Measurements from ENCODE around the gene LRP10.

The LRP10 gene

DNA sequence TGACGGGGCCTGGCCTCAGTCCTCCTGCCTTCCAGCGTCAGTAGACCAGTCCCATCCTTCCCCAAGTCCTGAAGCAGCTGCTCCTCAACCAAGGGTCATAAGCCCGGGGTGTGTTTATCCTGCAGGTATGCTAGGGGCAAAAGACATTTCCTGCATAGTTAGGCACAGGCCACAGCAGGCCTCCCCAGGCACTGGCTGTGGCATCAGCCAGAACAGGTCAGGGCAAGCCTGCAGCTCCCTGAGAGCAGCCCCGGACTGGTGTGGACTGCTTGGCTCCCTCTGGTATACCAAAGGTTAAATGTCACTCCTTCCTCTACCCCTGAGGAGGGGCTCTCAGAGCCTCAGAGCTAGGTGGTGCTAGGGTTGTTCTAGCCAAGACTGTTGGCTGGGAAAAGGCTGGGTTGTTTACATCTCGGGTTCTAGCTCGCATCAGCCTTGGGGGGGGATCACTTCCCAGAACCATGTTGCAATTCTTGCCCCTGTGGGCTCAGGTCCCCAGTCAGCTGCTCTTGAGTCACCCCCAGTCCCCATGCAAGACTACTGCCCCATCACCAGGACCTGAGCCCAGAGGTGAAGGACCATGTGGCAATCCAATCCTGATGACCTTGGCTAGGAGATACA lies 32.3 kb upstream of the LRP10 start:
- Histone ChIP-seq H3K4me2 (ENCODE audit: low read depth, low read length, poor library complexity, severe bottlenecking) (no peak overlapping the region), H3K9ac (ENCODE audit: low read length) (no peak overlapping the region), H3K79me2 (ENCODE audit: insufficient read depth, low read length) (no peaks in the 10 kb centered on the region), H3K9me3 (ENCODE audit: insufficient read depth, low read length) (no peaks in the 10 kb centered on the region), H3F3A (ENCODE audit: insufficient read depth) (no peaks in the 10 kb centered on the region; the same call in 1 of the 2 replicates), H3K36me3 (ENCODE audit: low read length) (no peaks in the 10 kb centered on the region), H2AFZ (ENCODE audit: low read depth, low read length, severe bottlenecking) (no peak overlapping the region), H4K20me1 (ENCODE audit: low read depth, low read length) (no peaks in the 10 kb centered on the region), H3K27me3 (ENCODE audit: low read length) (no peaks in the 10 kb centered on the region), H3K9me2 (replicated peaks; ENCODE audit: insufficient read depth, low read length) (no peaks in the 10 kb centered on the region), H3K27ac (ENCODE audit: low read depth, low read length) (no peak overlapping the region), H3K4me3 (ENCODE audit: insufficient read depth, low read length, poor library complexity, severe bottlenecking) (no peak overlapping the region)
- TF ChIP-seq EZH2phosphoT487 (conservative IDR thresholded peaks at IDR 0.05; ENCODE audit: low read length), result no peak

DNA sequence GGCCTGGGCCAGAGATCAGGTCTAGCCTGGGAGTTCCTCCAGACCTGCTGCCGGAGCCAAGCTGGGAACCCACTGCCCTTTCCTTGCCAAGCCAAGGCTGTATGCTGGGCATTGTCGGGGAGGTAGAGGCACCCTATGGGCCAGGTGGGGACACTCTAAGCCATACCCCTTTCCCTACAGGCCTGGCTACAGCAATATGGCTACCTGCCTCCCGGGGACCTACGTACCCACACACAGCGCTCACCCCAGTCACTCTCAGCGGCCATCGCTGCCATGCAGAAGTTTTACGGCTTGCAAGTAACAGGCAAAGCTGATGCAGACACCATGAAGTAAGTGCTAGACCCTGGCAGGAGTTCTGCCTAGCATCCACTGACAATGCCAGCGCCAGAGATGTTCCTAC lies 30.2 kb upstream of the LRP10 start:
- H3K27ac ChIP-seq (ENCODE audit: low read depth, low read length), result no peak overlapping the region
- H3K27me3 ChIP-seq (ENCODE audit: low read length), result no peaks in the 10 kb centered on the region
- no peaks in the 10 kb centered on the region for H3K9me2 ChIP-seq (replicated peaks; ENCODE audit: insufficient read depth, low read length)
- no peaks in the 10 kb centered on the region for H3K36me3 ChIP-seq (ENCODE audit: low read length)
- H3F3A ChIP-seq (ENCODE audit: insufficient read depth), result no peaks in the 10 kb centered on the region
- H3K79me2 ChIP-seq (ENCODE audit: insufficient read depth, low read length), result no peaks in the 10 kb centered on the region
- H2AFZ ChIP-seq (ENCODE audit: low read depth, low read length, severe bottlenecking), result no peak overlapping the region
- H3K9ac ChIP-seq (ENCODE audit: low read length), result no peak overlapping the region
- H3K4me3 ChIP-seq (ENCODE audit: insufficient read depth, low read length, poor library complexity, severe bottlenecking), result no peak overlapping the region
- H4K20me1 ChIP-seq (ENCODE audit: low read depth, low read length), result no peaks in the 10 kb centered on the region
- TF ChIP-seq, protein P1, sequence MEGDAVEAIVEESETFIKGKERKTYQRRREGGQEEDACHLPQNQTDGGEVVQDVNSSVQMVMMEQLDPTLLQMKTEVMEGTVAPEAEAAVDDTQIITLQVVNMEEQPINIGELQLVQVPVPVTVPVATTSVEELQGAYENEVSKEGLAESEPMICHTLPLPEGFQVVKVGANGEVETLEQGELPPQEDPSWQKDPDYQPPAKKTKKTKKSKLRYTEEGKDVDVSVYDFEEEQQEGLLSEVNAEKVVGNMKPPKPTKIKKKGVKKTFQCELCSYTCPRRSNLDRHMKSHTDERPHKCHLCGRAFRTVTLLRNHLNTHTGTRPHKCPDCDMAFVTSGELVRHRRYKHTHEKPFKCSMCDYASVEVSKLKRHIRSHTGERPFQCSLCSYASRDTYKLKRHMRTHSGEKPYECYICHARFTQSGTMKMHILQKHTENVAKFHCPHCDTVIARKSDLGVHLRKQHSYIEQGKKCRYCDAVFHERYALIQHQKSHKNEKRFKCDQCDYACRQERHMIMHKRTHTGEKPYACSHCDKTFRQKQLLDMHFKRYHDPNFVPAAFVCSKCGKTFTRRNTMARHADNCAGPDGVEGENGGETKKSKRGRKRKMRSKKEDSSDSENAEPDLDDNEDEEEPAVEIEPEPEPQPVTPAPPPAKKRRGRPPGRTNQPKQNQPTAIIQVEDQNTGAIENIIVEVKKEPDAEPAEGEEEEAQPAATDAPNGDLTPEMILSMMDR (IDR thresholded peaks at IDR 0.05; ENCODE audit: insufficient read depth, low read length, poor library complexity, severe bottlenecking), result no peak
- no peak overlapping the region for H3K4me2 ChIP-seq (ENCODE audit: low read depth, low read length, poor library complexity, severe bottlenecking)
- H3K9me3 ChIP-seq (ENCODE audit: insufficient read depth, low read length), result no peaks in the 10 kb centered on the region

DNA sequence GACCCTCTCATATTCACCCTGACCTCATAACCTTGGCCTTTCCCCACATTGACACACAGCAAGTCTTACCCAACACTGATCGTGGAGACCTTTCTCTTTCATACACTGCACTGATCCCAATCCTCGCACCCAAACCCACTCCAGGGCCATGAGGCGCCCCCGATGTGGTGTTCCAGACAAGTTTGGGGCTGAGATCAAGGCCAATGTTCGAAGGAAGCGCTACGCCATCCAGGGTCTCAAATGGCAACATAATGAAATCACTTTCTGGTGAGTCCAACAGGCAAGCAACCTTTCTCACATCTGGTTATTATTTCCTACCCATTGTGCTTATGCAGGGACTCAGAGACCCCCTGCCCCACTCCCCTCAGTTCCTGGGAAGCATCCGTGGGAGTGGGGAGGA lies 29.8 kb upstream of the LRP10 start:
- TF ChIP-seq, protein P1 (IDR thresholded peaks at IDR 0.05; ENCODE audit: insufficient read depth, low read length, poor library complexity, severe bottlenecking), result no peak
- TF ChIP-seq EZH2phosphoT487 (conservative IDR thresholded peaks at IDR 0.05; ENCODE audit: low read length), result no peak
- no peaks in the 10 kb centered on the region for H3F3A ChIP-seq (ENCODE audit: insufficient read depth)
- H3K4me3 ChIP-seq (ENCODE audit: insufficient read depth, low read length, poor library complexity, severe bottlenecking), result no peak overlapping the region
- no peaks in the 10 kb centered on the region for H3K79me2 ChIP-seq (ENCODE audit: insufficient read depth, low read length)
- H3K36me3 ChIP-seq (ENCODE audit: low read length), result no peaks in the 10 kb centered on the region
- no peaks in the 10 kb centered on the region for H3K27me3 ChIP-seq (ENCODE audit: low read length)
- no peaks in the 10 kb centered on the region for H3K9me2 ChIP-seq (replicated peaks; ENCODE audit: insufficient read depth, low read length)
- H4K20me1 ChIP-seq (ENCODE audit: low read depth, low read length), result no peaks in the 10 kb centered on the region
- H3K27ac ChIP-seq (ENCODE audit: low read depth, low read length), result no peak overlapping the region
- H3K9me3 ChIP-seq (ENCODE audit: insufficient read depth, low read length), result no peaks in the 10 kb centered on the region
- H3K9ac ChIP-seq (ENCODE audit: low read length), result no peak overlapping the region
- no peak overlapping the region for H2AFZ ChIP-seq (ENCODE audit: low read depth, low read length, severe bottlenecking)
- no peak overlapping the region for H3K4me2 ChIP-seq (ENCODE audit: low read depth, low read length, poor library complexity, severe bottlenecking)

DNA sequence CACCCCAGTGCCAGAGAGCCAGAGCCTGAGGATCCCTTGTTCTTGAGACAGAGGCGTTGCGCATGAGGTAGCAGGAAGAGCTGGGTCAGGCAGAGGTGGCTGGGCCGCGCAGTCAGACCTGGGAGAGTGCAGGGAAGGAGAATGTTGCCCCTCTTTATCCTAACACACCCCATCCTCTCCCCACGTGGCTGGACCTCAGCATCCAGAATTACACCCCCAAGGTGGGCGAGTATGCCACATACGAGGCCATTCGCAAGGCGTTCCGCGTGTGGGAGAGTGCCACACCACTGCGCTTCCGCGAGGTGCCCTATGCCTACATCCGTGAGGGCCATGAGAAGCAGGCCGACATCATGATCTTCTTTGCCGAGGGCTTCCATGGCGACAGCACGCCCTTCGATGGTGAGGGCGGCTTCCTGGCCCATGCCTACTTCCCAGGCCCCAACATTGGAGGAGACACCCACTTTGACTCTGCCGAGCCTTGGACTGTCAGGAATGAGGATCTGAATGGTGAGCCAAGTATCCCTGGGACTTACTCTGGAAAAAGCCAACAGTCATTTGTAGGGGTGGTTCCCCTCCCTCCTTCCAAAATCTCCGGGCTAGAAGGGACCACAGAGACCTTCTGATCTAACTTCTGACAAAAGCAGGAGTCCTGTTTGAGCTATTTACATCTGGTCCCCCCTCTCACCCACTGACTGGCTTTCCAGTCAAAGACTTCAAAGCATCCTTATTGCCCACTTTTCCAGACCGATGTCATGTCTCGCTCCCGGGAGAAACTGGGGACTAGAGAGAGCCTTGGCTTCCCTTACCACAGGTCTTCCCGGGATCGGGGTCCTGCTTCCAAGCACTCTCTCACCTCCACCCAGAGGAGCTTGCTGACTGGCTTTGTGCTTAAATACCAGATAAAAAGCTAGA lies 29.1 kb upstream of the LRP10 start:
- Histone ChIP-seq H3K9me2 (replicated peaks; ENCODE audit: insufficient read depth, low read length) (no peaks in the 10 kb centered on the region), H3K9me3 (ENCODE audit: insufficient read depth, low read length) (no peaks in the 10 kb centered on the region), H3K9ac (ENCODE audit: low read length) (no peak overlapping the region), H2AFZ (ENCODE audit: low read depth, low read length, severe bottlenecking) (no peak overlapping the region), H3K4me2 (ENCODE audit: low read depth, low read length, poor library complexity, severe bottlenecking) (no peak overlapping the region), H3K4me3 (ENCODE audit: insufficient read depth, low read length, poor library complexity, severe bottlenecking) (no peak overlapping the region), H3K27me3 (ENCODE audit: low read length) (no peaks in the 10 kb centered on the region), H3K36me3 (ENCODE audit: low read length) (no peaks in the 10 kb centered on the region), H3K27ac (ENCODE audit: low read depth, low read length) (no peak overlapping the region), H3K79me2 (ENCODE audit: insufficient read depth, low read length) (no peaks in the 10 kb centered on the region), H4K20me1 (ENCODE audit: low read depth, low read length) (no peaks in the 10 kb centered on the region), H3F3A (ENCODE audit: insufficient read depth) (no peaks in the 10 kb centered on the region)
- no peak for TF ChIP-seq EZH2phosphoT487 (conservative IDR thresholded peaks at IDR 0.05; ENCODE audit: low read length)
- TF ChIP-seq, protein P1 (IDR thresholded peaks at IDR 0.05; ENCODE audit: insufficient read depth, low read length, poor library complexity, severe bottlenecking), result no peak
